ENCODE data around the gene UTP14A. TPM values are rescaled to one million over a fixed set of nuclear protein-coding genes. Genes with fewer than 3 reads are reported as not detected.

The UTP14A gene
- total RNA-seq, 3 donors from 2014 or later, result 10.1 to 16.4 (median 12.8) TPM

GRCh38 chrX:129963729-129964128 lies 57.8 kb downstream of the UTP14A start:
- ATAC-seq, result no peak

GRCh38 chrX:129965166-129965565 lies 59.2 kb downstream of the UTP14A start:
- intact Hi-C loops (cut with DNase I, micrococcal nuclease), result no loop called here
- Histone ChIP-seq H3K9me3 (no peaks in the 10 kb centered on the region), H3K4me3 (no peak overlapping the region), H3K36me3 (ENCODE audit: low read depth) (no peaks in the 10 kb centered on the region), H3K4me1 (ENCODE audit: low read depth) (no peaks in the 10 kb centered on the region)
- DNase-seq, result no peak
- ATAC-seq, result no peak
- no peak for TF ChIP-seq CTCF (IDR thresholded peaks at IDR 0.05)

More at GRCh38 chrX:129963729-129964128, 57.8 kb downstream of the UTP14A start:
- TF ChIP-seq CTCF (IDR thresholded peaks at IDR 0.05), result no peak
- Histone ChIP-seq H3K9me3 (no peaks in the 10 kb centered on the region), H3K36me3 (ENCODE audit: low read depth) (no peaks in the 10 kb centered on the region), H3K4me1 (ENCODE audit: low read depth) (no peaks in the 10 kb centered on the region), H3K4me3 (no peak overlapping the region)
- no peak for DNase-seq
- intact Hi-C loops (cut with DNase I, micrococcal nuclease), result no loop called here

GRCh38 chrX:129968968-129969367 lies 63.0 kb downstream of the UTP14A start:
- Histone ChIP-seq H3K9me3 (no peaks in the 10 kb centered on the region), H3K4me3 (no peak overlapping the region), H3K36me3 (ENCODE audit: low read depth) (no peaks in the 10 kb centered on the region), H3K4me1 (ENCODE audit: low read depth) (no peaks in the 10 kb centered on the region)
- intact Hi-C loops (cut with DNase I, micrococcal nuclease), result no loop called here
- no peak for TF ChIP-seq CTCF (IDR thresholded peaks at IDR 0.05)
- DNase-seq (no peak), ATAC-seq (no peak)

- intact Hi-C loops (cut with DNase I, micrococcal nuclease), result no loop called here
- no peaks in the 10 kb centered on the region for H3K36me3 ChIP-seq (ENCODE audit: low read depth)
- no peak overlapping the region for H3K4me3 ChIP-seq
- ATAC-seq, result no peak
- DNase-seq, result no peak
- H3K4me1 ChIP-seq (ENCODE audit: low read depth), result no peaks in the 10 kb centered on the region
- no peaks in the 10 kb centered on the region for H3K9me3 ChIP-seq
- no peak for TF ChIP-seq CTCF (IDR thresholded peaks at IDR 0.05)
These were observed 70.5 kb downstream of the UTP14A start for GRCh38 chrX:129976441-129976840.

Other genes starting within 250 kb of the UTP14A start
- 10 to 100 TPM in 2 of 3 donors, 1 to 10 TPM in 1; 4.9 to 14.5 (median 11.3) TPM for gene XPNPEP2, start 167.2 kb upstream of the UTP14A start, total RNA-seq
- gene SASH3, start 126.2 kb upstream of the UTP14A start, total RNA-seq, result 10 to 100 TPM in 1 of 3 donors, 1 to 10 TPM in 2; 6.1 to 10.1 (median 7.2) TPM
- gene ZDHHC9, start 62.3 kb upstream of the UTP14A start, total RNA-seq, result 10 to 100 TPM; 23.1 to 41.2 (median 33.6) TPM
- gene BCORL1, start 76.5 kb downstream of the UTP14A start, total RNA-seq, result 10 to 100 TPM in 2 of 3 donors, 1 to 10 TPM in 1; 7.3 to 24.2 (median 10.0) TPM
- gene ELF4, start 204.3 kb downstream of the UTP14A start, total RNA-seq, result 10 to 100 TPM; 26.3 to 65.0 (median 43.7) TPM